ENCODE data around the gene CCL8. TPM values are rescaled to one million over a fixed set of nuclear protein-coding genes. Genes with fewer than 3 reads are reported as not detected.

Gene CCL8
- total RNA-seq, 2 donors from 2014 or later: 0.94 to 5.9 TPM

- Histone ChIP-seq H3K4me3 (no peak overlapping the region), H3K36me3 (no peaks in the 10 kb centered on the region), H3K27me3 (no peaks in the 10 kb centered on the region), H3K9ac (ENCODE audit: low read depth in 2 of 2, low read length in 2 of 2) (no peak overlapping the region), H3K4me1 (no peaks in the 10 kb centered on the region), H3K9me3 (no peaks in the 10 kb centered on the region), H3K27ac (no peak overlapping the region)
- intact Hi-C loops (cut with DNase I): no loop called here
- TF ChIP-seq CTCF (IDR thresholded peaks at IDR 0.05): no peak
- DNase-seq: no peak
Observed at GRCh38 chr17:34337701-34338100, 18.5 kb downstream of the CCL8 start.

- TF ChIP-seq CTCF (IDR thresholded peaks at IDR 0.05): no peak
- Histone ChIP-seq H3K27me3 (no peaks in the 10 kb centered on the region), H3K36me3 (no peaks in the 10 kb centered on the region), H3K27ac (no peak overlapping the region), H3K4me3 (no peak overlapping the region), H3K4me1 (no peaks in the 10 kb centered on the region), H3K9ac (ENCODE audit: low read depth in 2 of 2, low read length in 2 of 2) (no peak overlapping the region), H3K9me3 (no peaks in the 10 kb centered on the region)
- no peak for DNase-seq
- intact Hi-C loops (cut with DNase I): no loop called here
Observed at GRCh38 chr17:34339138-34339770, 20.0 kb downstream of the CCL8 start.

GRCh38 chr17:34341916-34342315, 22.7 kb downstream of the CCL8 start:
- no peak for TF ChIP-seq CTCF (IDR thresholded peaks at IDR 0.05)
- Histone ChIP-seq H3K9ac (ENCODE audit: low read depth in 2 of 2, low read length in 2 of 2) (no peak overlapping the region), H3K4me1 (no peaks in the 10 kb centered on the region), H3K27me3 (no peaks in the 10 kb centered on the region), H3K4me3 (no peak overlapping the region), H3K36me3 (no peaks in the 10 kb centered on the region), H3K27ac (no peak overlapping the region), H3K9me3 (no peaks in the 10 kb centered on the region)
- intact Hi-C loops (cut with DNase I): no loop called here
- no peak for DNase-seq

GRCh38 chr17:34347063-34347462, 27.8 kb downstream of the CCL8 start:
- Histone ChIP-seq H3K4me1 (no peaks in the 10 kb centered on the region), H3K9me3 (no peaks in the 10 kb centered on the region), H3K9ac (ENCODE audit: low read depth in 2 of 2, low read length in 2 of 2) (no peak overlapping the region), H3K36me3 (no peaks in the 10 kb centered on the region), H3K27ac (no peak overlapping the region), H3K4me3 (no peak overlapping the region), H3K27me3 (no peaks in the 10 kb centered on the region)
- intact Hi-C loops (cut with DNase I): no loop called here
- no peak for TF ChIP-seq CTCF (IDR thresholded peaks at IDR 0.05)
- no peak for DNase-seq

GRCh38 chr17:34349751-34350150, 30.5 kb downstream of the CCL8 start:
- no peaks in the 10 kb centered on the region for H3K4me1 ChIP-seq
- H3K9me3 ChIP-seq: no peaks in the 10 kb centered on the region
- H3K9ac ChIP-seq (ENCODE audit: low read depth in 2 of 2, low read length in 2 of 2): no peak overlapping the region
- no peak for DNase-seq
- intact Hi-C loops (cut with DNase I): no loop called here
- no peaks in the 10 kb centered on the region for H3K36me3 ChIP-seq
- H3K4me3 ChIP-seq: no peak overlapping the region
- H3K27me3 ChIP-seq: no peaks in the 10 kb centered on the region
- TF ChIP-seq CTCF (IDR thresholded peaks at IDR 0.05): no peak
- no peak overlapping the region for H3K27ac ChIP-seq

Measured in colonic mucosa (tissue), 4 donors.